Eye (tissue), 1 donor: ENCODE measurements around the gene SOD2.
"Not testable (repeated sequence)": the region's sequence is repeated elsewhere in the genome, so short reads cannot be mapped to it uniquely, and the experiment has no call there.

Experiments
- DNase-seq: peaks from one replicate; pipeline ENCODE4 v3.0.0-alpha.2; 2015

SOD2 gene

GRCh38 chr6:159693128-159693893, at the start of gene SOD2:
TSS of gene SOD2 (minus strand) at chr6:159693241. CDS start at chr6:159693167, 74 bp downstream.
- peak; percentile 96 for DNase-seq

GRCh38 chr6:159742165-159742564, 49.1 kb upstream of the SOD2 start:
- DNase-seq = no peak

GRCh38 chr6:159739341-159739740, 46.3 kb upstream of the SOD2 start:
- DNase-seq = no peak

DNA sequence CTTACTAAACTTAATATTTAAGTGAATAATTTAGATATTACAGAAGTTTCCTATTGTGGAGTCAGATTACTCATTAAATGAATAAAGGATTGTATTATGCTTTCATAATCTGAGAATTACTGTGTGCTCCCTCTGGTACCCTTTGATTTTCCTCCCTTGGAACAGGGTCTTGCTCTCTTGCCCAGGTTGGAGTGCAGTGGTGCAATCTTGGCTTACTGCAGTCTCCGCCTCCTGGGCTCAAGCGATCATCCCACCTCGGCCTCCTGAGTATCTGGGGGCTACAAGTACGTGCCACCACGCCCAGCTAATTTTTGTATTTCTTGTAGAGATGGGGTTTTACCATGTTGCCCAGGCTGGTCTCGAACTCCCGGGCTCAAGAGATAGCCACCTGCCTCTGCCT, 43.9 kb upstream of the SOD2 start:
- DNase-seq = no peak

GRCh38 chr6:159733395-159733794, 40.4 kb upstream of the SOD2 start:
- DNase-seq = not testable (repeated sequence)

- not testable (repeated sequence) for DNase-seq
Measured at GRCh38 chr6:159732550-159732949, 39.5 kb upstream of the SOD2 start.

DNA sequence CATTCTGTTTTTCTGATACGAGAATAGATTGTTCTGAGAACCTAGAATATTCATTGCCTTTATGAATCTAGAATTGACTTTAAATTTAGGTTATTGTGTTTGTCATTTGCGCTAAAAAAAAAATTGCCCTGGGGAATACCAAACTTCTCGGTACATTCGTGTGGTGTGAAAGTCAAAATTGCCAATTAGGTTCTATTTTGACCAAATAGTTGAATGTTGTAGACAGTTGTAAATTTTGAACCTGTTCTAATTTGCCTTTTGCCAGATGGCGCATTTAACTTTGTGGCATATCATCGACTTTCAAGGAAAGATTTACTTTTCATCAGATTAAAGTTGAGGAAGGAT, 37.3 kb upstream of the SOD2 start:
- no peak for DNase-seq

DNA sequence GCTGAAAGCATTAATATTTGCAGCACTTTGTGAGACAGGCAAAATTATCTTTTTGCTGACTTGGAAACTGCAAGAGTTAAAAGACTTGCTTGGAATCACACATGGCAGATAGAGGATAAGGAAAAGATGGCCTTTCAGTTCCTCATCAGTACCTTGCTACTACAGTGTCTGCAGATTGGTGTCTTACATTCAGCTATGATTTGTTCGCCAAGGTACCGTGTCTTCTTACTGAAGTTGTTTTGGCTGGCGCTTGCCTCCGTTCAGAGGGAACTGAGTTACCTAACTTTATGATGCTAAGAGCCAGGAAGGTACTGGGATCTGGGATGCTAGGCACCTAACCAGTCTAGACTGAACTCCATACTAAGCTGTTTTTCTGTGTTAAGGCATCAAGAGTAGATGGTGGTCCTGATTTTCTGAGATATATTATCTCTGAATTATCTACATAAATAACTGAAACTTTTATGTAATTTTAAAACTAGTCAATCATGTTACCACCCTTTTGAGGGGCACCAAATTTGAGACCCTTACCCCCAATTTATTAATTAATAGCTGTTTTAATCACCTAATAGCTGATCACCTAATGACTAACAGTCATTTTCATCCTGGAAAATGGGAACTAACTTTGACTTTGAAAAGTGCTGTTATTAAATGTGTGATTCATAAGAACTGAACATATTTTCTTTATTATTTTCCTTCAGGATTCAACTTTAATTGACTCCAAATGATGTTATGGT, 36.7 kb upstream of the SOD2 start:
- peak; percentile 24 for DNase-seq

GRCh38 chr6:159728531-159728964, 35.5 kb upstream of the SOD2 start:
- DNase-seq = peak; percentile 54

DNA sequence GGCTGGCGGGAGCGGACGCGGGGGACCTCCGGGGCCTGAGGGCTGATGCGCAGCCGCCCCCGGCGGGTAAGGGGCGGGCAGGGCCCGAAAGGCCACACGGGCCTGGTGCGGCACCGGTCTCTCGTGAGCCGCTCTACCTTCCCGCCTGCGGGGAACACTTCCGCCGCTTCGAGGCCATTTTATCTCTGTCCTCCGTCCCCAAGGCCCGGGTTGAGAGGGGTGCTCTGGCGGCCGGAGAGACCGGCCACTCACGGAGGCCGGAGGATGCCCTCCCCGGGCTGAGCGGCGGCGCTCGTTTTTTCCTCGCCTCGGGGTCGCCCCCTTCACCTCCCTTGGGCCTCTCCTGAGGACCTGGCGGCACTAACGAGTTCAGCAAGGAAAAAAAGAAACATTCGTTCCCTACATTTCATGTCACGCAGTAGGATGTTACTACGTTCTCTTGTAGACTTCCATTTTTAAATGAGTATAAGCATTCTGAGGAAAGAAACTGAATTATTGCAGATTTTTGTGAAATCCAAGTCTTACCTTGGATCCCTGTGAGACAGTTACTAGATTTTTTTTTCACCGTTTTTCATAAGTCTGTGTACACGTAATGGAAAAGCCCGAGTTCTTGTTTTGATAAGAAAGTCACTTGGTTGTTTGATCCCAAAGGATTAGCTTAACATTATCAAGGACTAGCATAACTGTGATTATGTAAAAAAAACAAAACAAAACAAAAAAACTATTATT, 34.8 kb upstream of the SOD2 start:
- peak; percentile 84 for DNase-seq

GRCh38 chr6:159726918-159727716, 34.1 kb upstream of the SOD2 start, which contains the start of gene WTAP:
TSS of gene WTAP (plus strand) at chr6:159727506. CDS start at chr6:159736266, 8,760 bp downstream.
- peak; percentile 98 for DNase-seq

- DNase-seq = no peak
Measured at GRCh38 chr6:159726255-159726917, 33.3 kb upstream of the SOD2 start.

- DNase-seq = not testable (repeated sequence)
Measured at GRCh38 chr6:159725208-159725607, 32.2 kb upstream of the SOD2 start.

DNA sequence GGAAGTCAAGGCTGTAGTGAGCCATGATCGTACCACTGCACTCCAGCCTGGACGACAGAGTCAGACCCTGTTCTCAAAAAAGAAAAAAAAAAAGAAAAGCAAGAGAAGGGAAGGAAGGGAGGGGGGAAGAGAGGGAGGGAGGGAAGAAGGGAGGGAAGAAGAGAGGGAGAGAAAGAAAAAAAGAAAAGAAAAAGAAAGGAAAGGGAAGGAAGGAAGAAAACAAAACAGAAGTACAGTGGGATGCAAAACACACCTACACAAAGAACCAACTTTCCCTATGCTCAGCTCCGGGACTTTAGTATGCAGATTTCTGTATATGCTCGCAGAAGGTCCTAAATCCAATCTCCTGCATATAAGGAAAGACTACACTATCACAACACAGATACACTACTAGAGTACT, 31.7 kb upstream of the SOD2 start:
- no peak for DNase-seq

- no peak for DNase-seq
Measured at GRCh38 chr6:159723259-159723658, 30.2 kb upstream of the SOD2 start.

- no peak for DNase-seq
Measured at GRCh38 chr6:159722655-159723054, 29.6 kb upstream of the SOD2 start.

DNA sequence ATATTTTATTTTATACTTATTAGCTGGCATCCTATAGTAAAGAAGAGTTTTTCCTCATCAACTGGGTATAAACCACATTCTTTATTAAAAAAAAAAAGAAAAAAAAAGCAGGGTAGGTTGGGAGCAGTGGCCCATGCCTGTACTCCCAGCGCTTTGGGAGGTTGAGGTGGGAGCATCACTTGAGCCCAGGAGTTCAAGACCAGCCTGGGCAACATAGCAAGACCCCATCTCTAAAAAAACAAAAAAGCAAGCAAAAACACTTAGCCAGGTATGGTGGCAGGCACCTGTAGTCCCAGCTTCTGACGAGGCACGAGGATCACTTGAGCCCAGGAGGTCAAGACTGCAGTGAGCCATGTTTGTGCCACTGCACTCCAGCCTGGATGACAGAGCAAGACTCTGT, 28.9 kb upstream of the SOD2 start:
- not testable (repeated sequence) for DNase-seq

GRCh38 chr6:159720708-159721107, 27.7 kb upstream of the SOD2 start:
- DNase-seq = peak; percentile 33

- no peak for DNase-seq
Measured at GRCh38 chr6:159719287-159719686, 26.2 kb upstream of the SOD2 start.

- no peak for DNase-seq
Measured at GRCh38 chr6:159718634-159719033, 25.6 kb upstream of the SOD2 start.

DNA sequence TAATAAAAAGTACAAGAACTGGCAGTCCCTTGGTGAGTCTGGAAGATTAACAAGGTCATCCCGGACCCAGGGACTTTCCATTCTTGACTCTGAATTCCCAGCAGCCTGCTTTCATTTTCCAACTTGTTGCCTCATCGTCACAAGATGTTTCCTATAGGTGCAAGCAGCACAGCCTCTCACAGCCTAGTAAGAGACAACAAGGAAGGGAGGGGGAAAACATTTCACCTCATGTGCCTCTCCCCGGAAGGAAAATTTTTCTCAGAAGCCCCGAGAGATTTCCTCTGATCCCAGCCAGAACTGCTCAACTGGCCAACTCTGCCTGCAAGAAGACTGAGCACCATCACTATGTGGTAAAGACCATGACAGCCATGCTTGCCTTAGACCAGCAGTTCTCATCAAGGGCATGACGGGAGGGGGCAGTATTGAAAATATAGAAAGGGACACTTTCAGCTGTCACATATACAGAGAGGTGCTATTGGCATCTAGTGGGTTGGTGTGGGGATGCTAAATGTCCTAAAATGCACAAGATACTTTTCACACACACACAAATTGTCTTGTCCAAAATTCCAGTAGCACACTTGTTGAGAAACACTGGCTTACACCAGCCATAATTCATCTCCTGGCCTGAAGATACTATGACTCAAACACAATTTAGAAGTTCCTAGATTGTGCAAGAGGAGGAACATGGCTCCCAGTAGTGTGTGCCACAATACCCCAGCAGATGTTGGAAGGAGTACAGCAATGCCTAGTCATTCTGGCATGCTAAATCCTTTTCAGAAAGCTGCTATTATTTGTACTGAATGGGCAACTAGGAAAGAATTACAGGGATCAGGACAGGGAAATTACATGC, 23.4 kb upstream of the SOD2 start:
- DNase-seq = no peak
